HG02938 (cell line): ENCODE measurements around the gene PHACTR1.

ENCODE experiments used
- ATAC-seq: cut with Tn5 transposase; IDR thresholded peaks from one replicate; pipeline ENCODE4 v1.9.1; 2021; ENCODE audit warnings: mild to moderate bottlenecking, moderate library complexity; ENCODE audit not compliant: unreplicated experiment

PHACTR1 gene

GRCh38 chr6:12974551-12974950 is 258.0 kb downstream of the PHACTR1 start:
- ATAC-seq = no peak

DNA sequence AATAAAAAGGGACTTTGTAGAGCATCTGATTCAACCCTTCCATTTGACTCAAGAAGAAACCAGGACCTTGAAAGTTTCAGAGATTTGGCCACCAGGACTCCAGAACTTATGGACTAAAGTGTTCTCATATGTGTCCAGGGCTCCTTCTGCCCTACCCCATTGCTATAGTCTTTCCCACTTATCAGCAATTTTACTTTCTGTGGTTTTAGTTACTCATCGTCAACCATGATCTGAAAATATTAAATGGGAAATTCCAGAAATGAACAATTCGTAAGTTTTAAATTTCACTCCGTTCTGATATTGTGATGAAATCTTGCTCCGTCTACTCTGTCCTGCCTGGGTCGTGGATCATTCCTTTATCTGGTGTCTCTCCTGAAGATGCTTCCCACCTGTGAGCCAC is 259.8 kb downstream of the PHACTR1 start:
- no peak for ATAC-seq

DNA sequence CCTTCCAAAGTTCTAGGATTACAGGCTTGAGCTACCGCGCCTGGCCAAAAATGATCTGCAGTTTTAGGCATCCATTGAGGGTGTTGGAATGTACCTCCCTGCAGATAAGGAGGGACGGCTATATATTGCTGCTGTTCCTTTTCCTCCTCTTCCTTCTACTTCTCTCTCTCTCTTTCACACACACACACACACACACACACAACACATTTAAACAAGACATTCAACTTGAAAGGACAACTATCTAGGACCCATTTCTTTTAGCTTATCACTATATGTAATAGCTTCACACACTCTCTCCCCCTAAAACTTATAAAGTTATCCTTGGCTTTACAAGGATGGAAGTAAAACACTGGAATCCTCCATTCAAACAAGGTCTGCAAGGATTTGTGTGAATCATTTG is 260.6 kb downstream of the PHACTR1 start:
- ATAC-seq = no peak

DNA sequence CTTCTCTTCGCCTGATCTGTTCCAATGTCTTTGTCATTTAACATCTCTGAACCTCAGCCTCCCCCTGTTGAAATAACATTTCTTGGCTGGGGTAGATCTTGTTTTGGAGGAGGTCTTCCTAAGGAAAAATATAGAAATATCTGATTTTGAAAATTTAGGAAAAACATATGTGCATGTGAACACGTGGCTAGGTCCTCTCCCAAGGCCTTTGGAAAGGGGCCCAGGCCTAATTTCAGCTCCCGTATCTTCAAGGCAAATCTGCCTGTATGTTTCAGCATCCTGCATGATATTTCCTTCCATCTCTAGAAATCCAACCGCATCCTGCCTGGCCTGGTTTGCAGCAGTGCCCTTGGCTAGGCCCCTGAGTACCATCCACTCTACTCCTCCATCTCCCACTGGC is 261.2 kb downstream of the PHACTR1 start:
- no peak for ATAC-seq

- no peak for ATAC-seq
Measured at GRCh38 chr6:12980741-12981140, 264.2 kb downstream of the PHACTR1 start.

DNA sequence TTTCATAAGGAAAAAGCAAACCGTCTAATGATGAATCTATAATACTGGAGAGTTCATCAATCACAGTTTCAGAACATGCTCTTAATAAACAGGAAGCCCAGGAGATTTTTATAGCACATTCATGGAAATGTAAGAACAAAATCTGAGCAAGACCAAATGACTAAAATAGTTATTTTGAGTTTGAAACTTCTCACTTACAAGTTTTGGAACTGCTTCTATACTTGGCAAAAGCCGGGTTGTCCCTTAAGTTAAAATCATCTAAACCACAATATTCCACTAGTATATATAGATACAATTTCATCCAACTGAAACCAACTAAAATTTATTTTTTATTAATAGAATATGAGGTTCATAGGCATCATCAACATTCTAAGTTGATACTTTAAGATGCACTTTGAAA is 268.2 kb downstream of the PHACTR1 start:
- ATAC-seq = no peak

DNA sequence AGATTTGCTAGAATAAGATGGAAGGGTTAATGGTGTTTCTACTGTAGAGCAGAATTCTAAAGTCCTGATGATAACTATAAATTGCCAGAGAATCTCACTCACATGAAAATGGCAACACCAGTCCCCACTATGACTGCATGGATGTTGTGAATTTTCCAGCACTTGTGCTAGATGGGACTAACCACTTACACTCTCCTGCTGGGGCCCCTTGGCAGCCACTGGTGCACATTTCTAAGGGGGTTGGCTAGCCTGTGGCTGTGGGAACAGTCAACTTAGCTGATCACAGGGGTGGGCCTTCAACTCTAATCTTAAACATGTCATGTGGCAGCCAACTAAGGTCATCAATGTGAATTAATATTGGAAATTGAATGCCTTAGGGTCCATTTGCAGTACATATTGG is 271.2 kb downstream of the PHACTR1 start:
- ATAC-seq = no peak

- no peak for ATAC-seq
Measured at GRCh38 chr6:12990162-12990561, 273.6 kb downstream of the PHACTR1 start.

DNA sequence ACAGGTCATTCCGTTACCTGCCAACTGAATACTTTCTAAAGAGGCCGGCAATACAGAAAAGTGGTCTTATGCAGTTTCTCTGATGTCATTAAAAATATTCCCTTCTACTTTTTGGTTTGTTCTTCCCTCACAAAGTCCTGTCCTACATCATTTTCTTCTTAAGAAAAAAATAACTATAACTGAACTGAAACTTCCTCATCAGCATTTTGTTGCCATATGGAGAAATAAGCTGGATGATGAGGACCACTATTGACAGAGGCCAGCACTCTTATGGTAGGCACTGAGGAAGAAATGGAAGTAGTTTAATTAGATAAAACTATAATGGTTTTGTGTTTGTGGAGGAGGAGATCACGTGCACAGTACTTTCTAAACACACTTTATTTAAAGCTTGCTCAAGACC is 274.9 kb downstream of the PHACTR1 start:
- no peak for ATAC-seq

DNA sequence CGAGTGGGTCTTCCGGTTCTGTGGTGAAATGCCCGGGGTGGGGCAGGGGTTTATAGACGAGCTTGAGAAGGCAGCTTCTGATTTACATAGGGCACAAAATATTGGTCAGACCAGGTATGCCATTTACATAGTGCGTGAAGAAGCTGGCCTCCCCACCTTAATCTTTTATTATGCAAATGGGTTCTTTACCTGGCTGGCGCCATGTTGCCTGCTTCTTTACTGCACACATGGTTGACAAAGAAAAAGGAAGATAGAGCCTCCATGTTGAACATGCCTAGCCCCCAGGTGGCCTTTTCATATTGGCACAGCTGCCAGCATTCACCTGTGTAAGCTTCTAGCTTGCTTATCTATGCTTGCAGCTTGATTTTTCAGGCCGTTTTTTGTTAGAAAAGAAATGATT is 276.2 kb downstream of the PHACTR1 start:
- ATAC-seq = no peak

- ATAC-seq = no peak
Measured at GRCh38 chr6:12993283-12993898, 276.8 kb downstream of the PHACTR1 start.

- no peak for ATAC-seq
Measured at GRCh38 chr6:12995419-12995818, 278.9 kb downstream of the PHACTR1 start.

GRCh38 chr6:13000537-13000936 is 284.0 kb downstream of the PHACTR1 start:
- no peak for ATAC-seq

- no peak for ATAC-seq
Measured at GRCh38 chr6:13001927-13002326, 285.4 kb downstream of the PHACTR1 start.

- no peak for ATAC-seq
Measured at GRCh38 chr6:13004601-13005000, 288.0 kb downstream of the PHACTR1 start.

DNA sequence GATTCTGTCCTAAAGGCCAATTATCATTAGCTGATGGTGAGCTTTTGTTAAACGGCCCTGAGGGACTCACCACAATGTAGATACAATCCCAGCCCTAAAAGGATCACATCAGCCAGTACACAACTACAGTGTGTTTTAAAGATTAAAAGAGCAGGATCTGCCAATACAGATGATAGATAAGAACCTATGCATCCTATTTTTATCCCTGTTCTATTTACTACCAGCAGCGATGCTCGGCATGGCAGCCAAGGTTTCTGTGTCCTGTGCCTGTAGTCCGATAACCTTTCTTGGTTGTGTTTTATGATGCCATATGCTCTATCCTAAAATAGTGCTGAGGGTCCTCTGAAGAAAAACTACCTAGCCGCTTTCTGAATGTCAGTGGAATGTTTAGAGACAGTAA is 289.4 kb downstream of the PHACTR1 start:
- ATAC-seq = no peak

GRCh38 chr6:13006578-13007300 is 290.2 kb downstream of the PHACTR1 start:
- ATAC-seq = no peak

- ATAC-seq = no peak
Measured at GRCh38 chr6:13007744-13008143, 291.2 kb downstream of the PHACTR1 start.

DNA sequence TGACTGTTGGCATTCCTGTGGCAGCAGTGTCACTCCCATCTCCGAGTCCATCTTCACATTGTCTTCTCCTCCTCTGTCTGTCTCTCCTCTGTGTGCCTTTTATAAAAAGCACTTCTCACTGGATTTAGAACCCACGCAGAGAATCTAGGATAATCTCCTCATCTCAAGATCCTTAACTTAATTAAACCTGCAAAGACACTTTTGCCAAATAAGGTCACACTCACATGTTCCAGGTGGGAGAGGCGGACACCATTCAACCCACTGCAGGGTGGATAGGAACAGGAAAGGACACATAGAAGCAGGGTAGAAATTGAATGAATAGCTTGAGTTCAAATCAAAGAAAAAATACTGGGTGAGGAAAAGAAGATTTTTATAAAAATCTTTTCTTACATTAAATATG is 292.5 kb downstream of the PHACTR1 start:
- no peak for ATAC-seq

DNA sequence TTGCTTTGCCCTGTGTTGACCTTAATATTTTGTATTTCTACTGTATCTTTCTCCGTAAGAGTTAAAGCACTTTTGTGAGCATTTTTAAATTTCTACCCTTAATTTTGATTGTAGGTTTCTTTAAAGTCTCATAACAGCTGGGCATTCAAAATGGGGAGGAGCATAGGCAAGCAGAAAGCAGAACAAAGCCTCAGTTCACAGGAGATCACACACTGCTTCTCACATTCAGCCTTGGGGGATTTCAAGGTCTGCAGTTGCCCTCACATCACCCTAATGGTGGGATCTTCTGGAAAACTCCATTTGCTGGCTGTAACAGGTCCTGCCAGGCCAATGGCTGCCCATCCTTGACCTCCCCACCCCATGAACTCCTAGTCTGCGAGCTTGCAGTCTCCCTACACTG is 292.9 kb downstream of the PHACTR1 start:
- ATAC-seq = no peak

DNA sequence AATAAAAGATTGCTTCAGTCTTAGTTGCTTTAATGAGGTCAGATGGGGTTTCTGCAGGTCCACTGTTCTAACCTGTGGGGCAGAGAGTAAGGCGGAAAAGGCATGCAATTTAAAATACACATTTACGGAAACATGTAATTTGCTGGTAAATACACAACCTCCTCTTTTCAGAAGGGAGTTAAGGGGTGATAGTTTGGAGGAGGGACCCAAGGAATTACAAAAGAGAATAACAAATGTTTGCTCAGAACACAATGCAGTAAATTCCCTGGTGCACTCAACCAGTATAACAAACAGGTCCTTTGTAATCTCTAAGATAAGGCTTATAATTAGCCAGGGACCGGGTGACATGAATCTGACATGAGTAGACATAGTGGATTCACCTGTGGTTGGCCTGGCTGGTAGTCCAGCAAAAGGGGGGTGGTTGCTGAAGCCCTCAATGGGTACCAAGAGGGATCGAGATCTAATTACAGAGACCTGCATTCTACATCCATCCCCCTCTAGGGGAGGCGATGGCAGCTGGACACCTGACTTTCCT is 295.1 kb downstream of the PHACTR1 start:
- ATAC-seq = no peak

DNA sequence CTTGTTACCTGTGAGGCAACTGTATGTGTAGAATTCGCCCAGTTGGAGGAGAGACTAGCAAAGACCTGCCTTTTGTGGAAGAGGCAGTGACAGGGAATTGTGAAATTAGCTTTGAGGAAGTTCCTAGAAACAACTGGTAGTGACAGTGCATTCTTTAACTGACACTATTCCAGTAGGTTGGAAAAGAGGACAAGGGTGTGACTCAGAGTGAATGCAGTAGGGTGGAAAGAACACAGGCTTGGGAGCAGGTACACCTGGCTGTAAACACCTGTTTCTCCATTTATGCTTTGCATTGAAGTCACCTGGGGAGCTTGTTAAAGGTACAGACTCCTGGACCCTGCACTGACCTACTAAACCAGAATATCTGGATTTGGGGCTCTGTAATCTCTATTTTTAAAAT is 295.7 kb downstream of the PHACTR1 start:
- no peak for ATAC-seq
